DND-41 (cell line): ENCODE measurements around the gene OR2T2.
"Not testable (repeated sequence)": the region's sequence is repeated elsewhere in the genome, so short reads cannot be mapped to it uniquely, and the experiment has no call there.

ENCODE experiments used
- ATAC-seq: fragments of 200-7000 bp; cut with Tn5 transposase; 3 replicates; pipeline ENCODE4 v1.9.1; 2021; ENCODE audit warnings: low read depth; ENCODE audit not compliant: insufficient read depth
- DNase-seq: peaks from one replicate; pipeline ENCODE4 v3.0.0-alpha.2; 2020
- H2AFZ ChIP-seq: 2 replicates; pipeline ENCODE4 v1.6.0; 2012; ENCODE audit warnings: low read depth, low read length
- H3K27ac ChIP-seq: 2 replicates; pipeline ENCODE4 v1.5.1; 2012; ENCODE audit warnings: low read length, inconsistent platforms
- H3K27me3 ChIP-seq: fragments of 200-600 bp; sonication (generic); 2 replicates; pipeline ENCODE4 v1.6.0; 2012; ENCODE audit warnings: low read length, mild to moderate bottlenecking, inconsistent platforms; ENCODE audit not compliant: insufficient read depth, poor library complexity
- H3K36me3 ChIP-seq: 2 replicates; pipeline ENCODE4 v1.5.1; 2012; ENCODE audit warnings: low read length, inconsistent platforms; ENCODE audit not compliant: insufficient read depth
- H3K4me1 ChIP-seq: 2 replicates; pipeline ENCODE4 v1.5.1; 2012; ENCODE audit warnings: mild to moderate bottlenecking, low read length; ENCODE audit not compliant: insufficient read depth
- H3K4me2 ChIP-seq: 2 replicates; pipeline ENCODE4 v1.6.0; 2012; ENCODE audit warnings: mild to moderate bottlenecking, moderate library complexity, low read length, inconsistent platforms; ENCODE audit not compliant: insufficient read depth
- H3K4me3 ChIP-seq, 2 experiments: fragments of 200-600 bp in 1 of 2; shearing (Covaris generic) in 1 of 2; 2 replicates each; pipeline ENCODE4 v1.5.1; 2012 to 2016; ENCODE audit warnings: inconsistent platforms in 2 of 2, low read length in 2 of 2, mild to moderate bottlenecking in 2 of 2, low read depth in 1 of 2, moderate library complexity in 1 of 2
- H3K79me2 ChIP-seq: 2 replicates; pipeline ENCODE4 v1.6.0; 2012; ENCODE audit warnings: low read length, inconsistent platforms; ENCODE audit not compliant: insufficient read depth
- H3K9ac ChIP-seq: 2 replicates; pipeline ENCODE4 v1.6.0; 2012; ENCODE audit warnings: low read depth, mild to moderate bottlenecking, inconsistent platforms, low read length, moderate library complexity
- H3K9me3 ChIP-seq: 2 replicates; pipeline ENCODE4 v1.5.1; 2012; ENCODE audit warnings: low read length, moderate library complexity, mild to moderate bottlenecking, inconsistent platforms; ENCODE audit not compliant: insufficient read depth, severe bottlenecking
- H4K20me1 ChIP-seq: 2 replicates; pipeline ENCODE4 v1.6.0; 2012; ENCODE audit warnings: low read length; ENCODE audit not compliant: insufficient read depth

Gene OR2T2

DNA sequence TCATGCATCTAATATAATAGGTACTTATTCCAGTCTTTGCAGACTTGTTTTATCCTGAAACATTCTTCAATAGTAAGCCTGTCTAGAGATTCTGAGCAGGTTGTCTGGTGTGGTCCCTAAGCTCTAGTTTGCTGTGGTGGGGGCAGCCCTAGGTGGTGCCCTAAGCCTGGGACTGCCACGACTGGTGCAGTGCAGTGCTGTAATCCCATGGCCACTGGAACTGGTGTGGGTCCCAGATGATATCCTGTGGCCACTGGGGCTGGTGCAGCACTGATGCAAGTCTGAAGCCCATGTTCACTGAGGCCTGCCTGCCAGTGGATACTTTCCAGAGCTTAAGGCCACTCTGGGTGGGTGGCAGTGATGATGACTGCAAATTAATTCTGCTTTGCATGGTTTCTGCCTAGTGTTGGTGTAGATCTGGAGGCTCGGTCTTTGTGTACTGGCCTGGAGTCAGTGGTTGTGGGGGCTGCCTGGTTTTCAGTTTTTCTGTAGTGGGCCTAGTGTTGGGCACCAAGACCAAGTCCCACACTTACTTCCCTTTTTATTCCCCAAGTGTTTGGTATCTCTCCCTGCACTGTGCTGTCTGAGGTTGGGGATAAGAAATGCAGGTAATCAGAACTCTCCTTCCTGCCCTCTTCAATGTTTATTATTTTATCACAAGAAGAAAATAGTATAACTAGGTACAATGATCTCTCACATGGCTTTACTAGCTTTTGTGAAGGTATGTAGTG, 55.0 kb downstream of the OR2T2 start:
- not testable (repeated sequence) for H3K36me3 ChIP-seq, H3K4me2 ChIP-seq, H2AFZ ChIP-seq, DNase-seq, H3K79me2 ChIP-seq, ATAC-seq, H3K4me1 ChIP-seq, H3K9ac ChIP-seq, H3K27me3 ChIP-seq, H4K20me1 ChIP-seq, H3K9me3 ChIP-seq, H3K27ac ChIP-seq, H3K4me3 ChIP-seq
